Measurements from ENCODE around the gene SEMA3D.

DNA sequence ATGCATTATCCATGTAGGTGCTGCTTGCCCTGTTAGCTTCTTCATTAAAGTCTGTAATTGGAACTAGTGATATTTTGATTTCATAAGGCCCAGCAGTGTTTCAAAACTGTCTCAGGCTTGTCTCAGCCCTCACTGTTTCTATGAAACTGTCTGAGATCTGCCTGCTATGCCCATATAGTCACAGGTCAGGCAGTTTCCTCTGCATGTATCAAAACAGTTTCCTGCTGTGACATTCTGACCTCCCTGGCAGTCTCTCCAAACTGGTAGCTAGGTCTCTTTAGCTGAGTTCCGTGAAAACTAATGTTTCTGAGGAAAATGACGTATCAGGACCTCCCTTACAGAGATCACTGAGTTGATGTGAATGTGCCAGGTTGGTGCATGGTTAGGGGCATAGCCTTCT is 18.9 kb upstream of the SEMA3D start:
- TF ChIP-seq CTCF (IDR thresholded peaks at IDR 0.05) (no peak), POLR2A (IDR thresholded peaks at IDR 0.05) (no peak)

All from esophagus squamous epithelium (tissue), 4 donors.